MM.1S (cell line): ENCODE results near the gene CEP43.

Experiments used
- DNase-seq: peaks from one replicate; pipeline ENCODE4 v3.0.0-alpha.2; 2015
- H2AFZ ChIP-seq: fragments of 300-600 bp; sonication (generic); 2 replicates; pipeline ENCODE4 v1.6.0; 2016; ENCODE audit warnings: antibody characterized with exemption, low read length
- H3F3A ChIP-seq: fragments of 300-600 bp; sonication (generic); 2 replicates; pipeline ENCODE4 v1.6.1; 2016; ENCODE audit warnings: mild to moderate bottlenecking, antibody characterized with exemption, low read length, moderate library complexity, mixed read lengths; ENCODE audit not compliant: insufficient read depth
- H3K27ac ChIP-seq: fragments of 300-600 bp; sonication (generic); 2 replicates; pipeline ENCODE4 v1.5.1; 2016; ENCODE audit warnings: mild to moderate bottlenecking, low read length
- H3K27me3 ChIP-seq: fragments of 300-600 bp; sonication (generic); replicated peaks from 2 replicates; pipeline ENCODE4 v1.6.0; 2016; ENCODE audit warnings: low read length; ENCODE audit not compliant: insufficient read depth
- H3K36me3 ChIP-seq: fragments of 300-600 bp; sonication (generic); replicated peaks from 2 replicates; pipeline ENCODE4 v1.6.1; 2016; ENCODE audit warnings: mild to moderate bottlenecking, low read length, mixed read lengths; ENCODE audit not compliant: insufficient read depth
- H3K4me1 ChIP-seq: fragments of 300-600 bp; sonication (generic); 2 replicates; pipeline ENCODE4 v1.6.1; 2016; ENCODE audit warnings: low read length, mixed read lengths
- H3K4me2 ChIP-seq: fragments of 300-600 bp; sonication (generic); 2 replicates; pipeline ENCODE4 v1.6.0; 2016; ENCODE audit warnings: low read depth, low read length
- H3K4me3 ChIP-seq: fragments of 300-600 bp; sonication (generic); 2 replicates; pipeline ENCODE4 v1.5.1; 2016; ENCODE audit warnings: low read length, mixed read lengths
- H3K79me2 ChIP-seq: fragments of 300-600 bp; sonication (generic); 2 replicates; pipeline ENCODE4 v1.6.1; 2016; ENCODE audit warnings: mixed run types, low read length, mixed read lengths
- H3K9ac ChIP-seq: fragments of 300-600 bp; sonication (generic); 2 replicates; pipeline ENCODE4 v1.6.1; 2016; ENCODE audit warnings: low read length, mixed read lengths
- H3K9me2 ChIP-seq: fragments of 300-600 bp; sonication (generic); replicated peaks from 2 replicates; pipeline ENCODE4 v1.6.1; 2016; ENCODE audit warnings: mild to moderate bottlenecking, low read length, mixed read lengths; ENCODE audit not compliant: insufficient read depth
- H3K9me3 ChIP-seq: fragments of 300-600 bp; sonication (generic); replicated peaks from 2 replicates; pipeline ENCODE4 v1.6.1; 2016; ENCODE audit warnings: mild to moderate bottlenecking, low read length, mixed read lengths; ENCODE audit not compliant: insufficient read depth
- H4K20me1 ChIP-seq: fragments of 300-600 bp; sonication (generic); 2 replicates; pipeline ENCODE4 v1.6.1; 2016; ENCODE audit warnings: mild to moderate bottlenecking, low read length, moderate library complexity, mixed read lengths; ENCODE audit not compliant: insufficient read depth
- EZH2 ChIP-seq: fragments of 300-600 bp; sonication (generic); optimal IDR thresholded peaks from 2 replicates; pipeline ENCODE3; 2017; ENCODE audit warnings: low read depth, mild to moderate bottlenecking, antibody characterized with exemption, low read length, mixed read lengths
- EZH2phosphoT487 ChIP-seq: fragments of 300-600 bp; sonication (generic); IDR thresholded peaks from 2 replicates; pipeline ENCODE4 v1.6.1; 2018; ENCODE audit warnings: antibody characterized with exemption, low read length
- TF ChIP-seq, protein P1 (sequence below): fragments of 300-600 bp; sonication (generic); IDR thresholded peaks from 2 replicates; pipeline ENCODE4 v1.5.1; 2016; ENCODE audit warnings: antibody characterized with exemption, low read length, mixed read lengths

Gene CEP43

DNA sequence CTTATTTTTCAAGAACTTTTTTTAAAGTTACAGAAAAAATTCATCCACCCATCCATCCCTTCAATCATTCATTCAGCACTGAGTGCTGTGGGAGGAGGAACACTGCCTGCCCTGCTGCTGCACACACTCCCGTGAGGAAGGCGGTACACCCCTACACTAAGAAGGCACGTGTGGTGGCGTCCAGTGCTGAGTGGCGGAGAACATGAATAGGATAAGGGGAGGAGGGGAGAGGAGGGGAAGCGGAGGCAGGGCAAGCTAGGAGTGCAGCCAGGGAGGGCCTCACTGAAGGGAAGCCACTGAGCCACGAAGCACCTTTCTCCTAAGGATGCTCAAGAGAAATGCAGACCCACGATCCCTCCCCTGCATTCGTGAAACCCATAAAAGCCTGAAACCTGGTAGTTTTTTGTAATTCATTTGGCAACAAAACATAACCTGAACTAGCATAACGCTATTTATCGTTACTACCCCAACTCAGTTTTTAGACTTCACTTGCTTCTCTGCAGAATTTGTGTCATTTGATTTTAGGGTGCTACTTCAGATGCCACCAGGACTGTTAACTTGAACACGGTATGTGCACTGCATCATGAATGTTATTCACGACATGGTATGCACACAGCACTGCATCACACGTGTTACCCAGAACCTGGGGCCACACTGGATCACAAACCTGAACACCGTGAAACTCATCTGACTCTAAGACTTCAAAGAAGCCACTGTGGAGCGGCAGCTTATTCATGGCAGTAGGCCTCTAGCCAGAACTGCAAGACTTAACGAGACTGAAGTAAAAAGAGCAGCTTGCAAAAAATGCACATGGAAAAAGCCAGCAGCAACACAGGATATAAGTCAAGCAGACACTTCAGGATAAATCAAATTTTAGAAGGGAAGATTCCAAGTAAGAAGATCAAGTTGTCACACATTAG is 46.4 kb upstream of the CEP43 start:
- H3K27ac ChIP-seq = no peak overlapping the region
- no peak overlapping the region for H3K4me3 ChIP-seq
- no peaks in the 10 kb centered on the region for H3K79me2 ChIP-seq
- no peak overlapping the region for H3K9ac ChIP-seq
- no peaks in the 10 kb centered on the region for H4K20me1 ChIP-seq
- no peaks in the 10 kb centered on the region for H3K27me3 ChIP-seq
- TF ChIP-seq EZH2 = no peak
- TF ChIP-seq EZH2phosphoT487 = no peak
- TF ChIP-seq, protein P1, sequence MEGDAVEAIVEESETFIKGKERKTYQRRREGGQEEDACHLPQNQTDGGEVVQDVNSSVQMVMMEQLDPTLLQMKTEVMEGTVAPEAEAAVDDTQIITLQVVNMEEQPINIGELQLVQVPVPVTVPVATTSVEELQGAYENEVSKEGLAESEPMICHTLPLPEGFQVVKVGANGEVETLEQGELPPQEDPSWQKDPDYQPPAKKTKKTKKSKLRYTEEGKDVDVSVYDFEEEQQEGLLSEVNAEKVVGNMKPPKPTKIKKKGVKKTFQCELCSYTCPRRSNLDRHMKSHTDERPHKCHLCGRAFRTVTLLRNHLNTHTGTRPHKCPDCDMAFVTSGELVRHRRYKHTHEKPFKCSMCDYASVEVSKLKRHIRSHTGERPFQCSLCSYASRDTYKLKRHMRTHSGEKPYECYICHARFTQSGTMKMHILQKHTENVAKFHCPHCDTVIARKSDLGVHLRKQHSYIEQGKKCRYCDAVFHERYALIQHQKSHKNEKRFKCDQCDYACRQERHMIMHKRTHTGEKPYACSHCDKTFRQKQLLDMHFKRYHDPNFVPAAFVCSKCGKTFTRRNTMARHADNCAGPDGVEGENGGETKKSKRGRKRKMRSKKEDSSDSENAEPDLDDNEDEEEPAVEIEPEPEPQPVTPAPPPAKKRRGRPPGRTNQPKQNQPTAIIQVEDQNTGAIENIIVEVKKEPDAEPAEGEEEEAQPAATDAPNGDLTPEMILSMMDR = no peak
- no peak overlapping the region for H3K4me2 ChIP-seq
- H3F3A ChIP-seq = peaks cover 22% of the 10 kb centered on the region
- H3K4me1 ChIP-seq = peaks cover 15% of the 10 kb centered on the region
- no peaks in the 10 kb centered on the region for H3K36me3 ChIP-seq
- no peak for DNase-seq
- H2AFZ ChIP-seq = no peak overlapping the region
- no peaks in the 10 kb centered on the region for H3K9me3 ChIP-seq
- H3K9me2 ChIP-seq = no peaks in the 10 kb centered on the region

DNA sequence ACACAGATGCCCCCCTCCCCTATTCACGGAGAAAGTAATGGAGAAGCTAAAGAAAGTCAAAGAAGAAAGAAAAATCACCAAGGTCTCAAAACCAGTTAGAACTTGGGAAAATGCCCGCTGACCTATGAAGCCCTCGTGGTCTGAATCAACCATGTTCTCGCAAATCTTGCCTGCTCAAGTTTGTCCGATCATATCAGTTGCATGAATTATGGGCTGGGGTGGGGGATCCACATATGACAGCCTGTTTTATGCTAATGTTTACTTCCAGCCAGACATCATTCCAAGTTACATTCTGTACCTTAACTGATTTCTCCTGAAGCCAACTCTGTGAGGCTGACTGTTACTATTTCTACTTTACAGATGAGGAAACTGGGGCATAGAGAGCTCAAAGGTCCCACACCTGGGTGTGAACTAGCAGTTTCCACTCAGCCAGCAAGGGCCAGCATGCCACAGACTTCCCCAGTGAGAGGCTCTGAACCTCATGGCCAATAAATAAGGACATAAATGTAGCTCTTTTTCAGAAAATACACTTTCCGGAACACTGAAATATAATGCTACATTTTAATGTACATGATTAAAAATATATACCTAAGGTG is 45.0 kb upstream of the CEP43 start:
- TF ChIP-seq EZH2phosphoT487 (no peak), EZH2 (no peak)
- TF ChIP-seq, protein P1 = no peak
- Histone ChIP-seq H3K9me2 (no peaks in the 10 kb centered on the region), H3K27ac (no peak overlapping the region), H3K4me3 (no peak overlapping the region), H4K20me1 (no peaks in the 10 kb centered on the region), H3K36me3 (no peaks in the 10 kb centered on the region), H3K4me1 (peaks cover 18% of the 10 kb centered on the region), H3K4me2 (no peak overlapping the region), H3K9me3 (no peaks in the 10 kb centered on the region), H3F3A (peaks cover 22% of the 10 kb centered on the region), H3K79me2 (no peaks in the 10 kb centered on the region), H3K9ac (no peak overlapping the region), H2AFZ (no peak overlapping the region), H3K27me3 (no peaks in the 10 kb centered on the region)
- DNase-seq = no peak

DNA sequence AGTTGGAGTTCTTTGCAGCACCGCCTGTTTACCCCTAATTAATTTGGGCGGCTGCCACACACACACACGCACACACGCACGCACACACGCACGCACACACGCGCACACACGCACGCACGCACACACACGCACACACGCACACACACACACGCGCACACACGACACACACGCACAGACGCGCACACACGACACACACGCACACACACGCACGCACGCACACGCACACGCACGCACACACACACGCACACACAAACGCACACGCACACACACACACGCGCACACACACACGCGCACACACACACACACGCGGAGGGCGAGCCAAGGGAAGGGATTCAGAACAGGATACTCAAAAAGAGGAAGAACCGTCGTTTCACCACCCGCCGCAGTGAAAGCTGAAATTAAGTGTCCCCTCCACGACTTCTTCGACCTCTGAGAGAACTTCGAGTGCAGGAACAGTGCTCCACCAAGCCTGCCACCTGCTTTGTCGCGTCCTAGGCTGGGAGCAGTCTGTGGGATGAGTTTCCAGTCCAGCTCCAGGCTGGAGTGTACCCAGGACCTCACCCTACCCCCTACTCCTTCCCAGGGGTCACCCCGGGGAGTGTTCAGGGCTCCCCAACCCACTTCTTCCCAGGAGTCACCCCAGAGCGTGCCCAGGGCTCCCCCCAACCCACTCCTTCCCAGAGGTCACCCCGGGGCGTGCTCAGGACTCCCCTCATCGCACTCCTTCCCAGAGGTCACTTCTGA is 43.9 kb upstream of the CEP43 start:
- Histone ChIP-seq H3K9me2 (no peaks in the 10 kb centered on the region), H3K36me3 (no peaks in the 10 kb centered on the region), H3K27me3 (no peaks in the 10 kb centered on the region), H3K4me2 (peak overlapping the region; percentile 64), H3K4me3 (peak overlapping the region; percentile 71), H3K9ac (peak overlapping the region; percentile 42; the same call in 1 of the 2 replicates), H4K20me1 (no peaks in the 10 kb centered on the region), H3F3A (peaks cover 14% of the 10 kb centered on the region), H3K9me3 (no peaks in the 10 kb centered on the region), H3K79me2 (no peaks in the 10 kb centered on the region), H3K4me1 (peaks cover 13% of the 10 kb centered on the region), H2AFZ (peak overlapping the region; percentile 51; the same call in 1 of the 2 replicates), H3K27ac (no peak overlapping the region)
- no peak for DNase-seq
- TF ChIP-seq EZH2phosphoT487 = no peak
- no peak for TF ChIP-seq EZH2
- TF ChIP-seq, protein P1 = no peak
